ENCODE measurements around the gene NLRP9. TPM values are rescaled to one million over a fixed set of nuclear protein-coding genes. Genes with fewer than 3 reads are reported as not detected.
"Not testable (repeated sequence)": the region's sequence is repeated elsewhere in the genome, so short reads cannot be mapped to it uniquely, and the experiment has no call there.

Gene NLRP9
- total and polyA plus RNA-seq, 2 of the 8 experiments (the other 6 are each of a cell fraction or from before 2014, with no cell fraction given): not detected

GRCh38 chr19:55730378-55730777 lies 7.8 kb downstream of the NLRP9 start:
- H3K18ac ChIP-seq (ENCODE audit: extremely low read depth, low read length); H4K5ac ChIP-seq (ENCODE audit: insufficient read length, low read depth, low read length); H2BK20ac ChIP-seq (ENCODE audit: low read length); H3K79me1 ChIP-seq (ENCODE audit: low read depth, low read length); H2BK12ac ChIP-seq (ENCODE audit: low read depth, low read length); H3K36me3 ChIP-seq (ENCODE audit: control insufficient read depth in 2 of 4, insufficient read depth in 4 of 4, low read length in 3 of 4); H3K4me1 ChIP-seq (replicated peaks in 1 of 4; ENCODE audit: control insufficient read depth in 3 of 4, insufficient read depth in 4 of 4, low read length in 3 of 4); H3K14ac ChIP-seq (ENCODE audit: insufficient read length); H3K56ac ChIP-seq (replicated peaks; ENCODE audit: insufficient read length, low read depth, low read length); H3K9ac ChIP-seq (replicated peaks in 1 of 4; ENCODE audit: extremely low read depth in 1 of 4, low read depth in 3 of 4, low read length in 3 of 4); DNase-seq (ENCODE audit: low read depth in 1 of 2, low spot score in 2 of 2); H3K4ac ChIP-seq (replicated peaks; ENCODE audit: insufficient read length, low read depth, low read length); H2AFZ ChIP-seq (ENCODE audit: low read length); H4K91ac ChIP-seq (replicated peaks; ENCODE audit: insufficient read length, low read length); H3K4me2 ChIP-seq (ENCODE audit: insufficient read depth in 1 of 2, low read depth in 2 of 2, low read length in 2 of 2); H3K27me3 ChIP-seq (replicated peaks in 1 of 4; ENCODE audit: control insufficient read depth in 3 of 4, extremely low read depth in 1 of 4, insufficient read depth in 3 of 4, low read length in 3 of 4); H2AK5ac ChIP-seq (ENCODE audit: low read depth, low read length); H2BK5ac ChIP-seq (ENCODE audit: low read depth, low read length); H3K27ac ChIP-seq (ENCODE audit: low read depth, low read length); POLR2A ChIA-PET (ENCODE audit: partially characterized antibody); H3K23me2 ChIP-seq (ENCODE audit: low read depth, low read length); H3K23ac ChIP-seq (ENCODE audit: insufficient read length); H4K20me1 ChIP-seq (replicated peaks in 1 of 2; ENCODE audit: control insufficient read depth in 1 of 2, insufficient read depth in 2 of 2, low read length in 2 of 2); H2BK120ac ChIP-seq (replicated peaks; ENCODE audit: low read depth, low read length); H3K4me3 ChIP-seq (ENCODE audit: extremely low read depth in 1 of 4, insufficient read depth in 2 of 4, low read depth in 3 of 4, low read length in 4 of 4); H2BK15ac ChIP-seq (ENCODE audit: low read length); H3K79me2 ChIP-seq (ENCODE audit: control insufficient read depth in 1 of 2, insufficient read depth in 2 of 2, low read length in 2 of 2); H4K8ac ChIP-seq (ENCODE audit: extremely low read depth, insufficient read depth, low read length); FAIRE-seq: not testable (repeated sequence)
- H3K9me3 ChIP-seq (ENCODE audit: insufficient read depth in 2 of 2, low read depth in 1 of 2, low read length in 1 of 2): peaks cover 52 to 80% of the 10 kb centered on the region in 2 experiments
- CTCF ChIA-PET (ENCODE audit: partially characterized antibody): interaction anchor here (0.7 kb wide), 1 partner anchor 24 kb away, joined by 3 read pairs; no protein-coding TSS in a partner anchor
- WGBS, 2 experiments (ENCODE audit: extremely low coverage in 1 of 2, insufficient coverage in 1 of 2, insufficient read length in 1 of 2, insufficient replicate concordance in 2 of 2, low coverage in 1 of 2, low lambda C conversion rate in 2 of 2, missing lambda C conversion rate in 1 of 2): 59% methylated on average over 2 of the region's 2 CpGs; no CpG with 5 or more reads in 1 of the 2 experiments

All from H1 (cell line).